Thymus (tissue), 11 donors: ENCODE data around the gene IGF1R. TPM values are rescaled to one million over a fixed set of nuclear protein-coding genes. Genes with fewer than 3 reads are reported as not detected.

ENCODE experiments used
- DNase-seq, 9 donors: peaks; one replicate each; pipeline ENCODE4 v3.0.0-alpha.2; 2013; ENCODE audit warnings: low spot score in 9 of 9, low read depth in 6 of 9, missing footprints in 1 of 9
- H3K27ac ChIP-seq, 2 donors: one replicate each; pipeline ENCODE4 v1.5.1; 2013; ENCODE audit warnings: control low read depth in 1 of 2, low read depth in 1 of 2, low read length in 1 of 2, mild to moderate bottlenecking in 1 of 2, moderate library complexity in 1 of 2
- H3K27me3 ChIP-seq, 2 donors: one replicate each; pipeline ENCODE4 v1.5.1; 2013; ENCODE audit warnings: low read length in 1 of 2; ENCODE audit not compliant: control insufficient read depth in 2 of 2, insufficient read depth in 1 of 2
- H3K36me3 ChIP-seq, 2 donors: one replicate each; pipeline ENCODE4 v1.5.1; 2013; ENCODE audit warnings: low read length in 1 of 2, mild to moderate bottlenecking in 1 of 2, moderate library complexity in 1 of 2; ENCODE audit not compliant: control insufficient read depth in 2 of 2, insufficient read depth in 2 of 2
- H3K4me1 ChIP-seq, 2 donors: one replicate each; pipeline ENCODE4 v1.5.1; 2013; ENCODE audit warnings: low read length in 2 of 2; ENCODE audit not compliant: control insufficient read depth in 2 of 2, insufficient read depth in 2 of 2
- H3K4me3 ChIP-seq, 2 donors: one replicate each; pipeline ENCODE4 v1.5.1; 2013; ENCODE audit warnings: low read length in 2 of 2, control low read depth in 1 of 2, mild to moderate bottlenecking in 1 of 2
- H3K9me3 ChIP-seq, 2 donors: one replicate each; pipeline ENCODE4 v1.5.1; 2013; ENCODE audit warnings: low read length in 1 of 2, mild to moderate bottlenecking in 1 of 2; ENCODE audit not compliant: control insufficient read depth in 2 of 2, insufficient read depth in 1 of 2
- WGBS: extraction: QIAGEN DNeasy Blood & Tissue Kit; methylation state at CpG from one replicate; pipeline ENCODE4 v1.1.7; 2013; 5-methylcytosine and 5-hydroxymethylcytosine counted together
- polyA plus RNA-seq: library from polyadenylated mRNA; stranded (reverse); fragments of 200-250 nt; gene quantifications from one replicate; pipeline ENCODE4 v1.2.3, GENCODE V29; 2013
- total RNA-seq: library from RNA; stranded (reverse); fragments of 120-200 nt; gene quantifications from one replicate; pipeline ENCODE4 v1.2.4, GENCODE V29; 2013
- donor health status: healthy.

Gene IGF1R
- total and polyA plus RNA-seq, 2 donors: 10.0 to 11.0 TPM

DNA sequence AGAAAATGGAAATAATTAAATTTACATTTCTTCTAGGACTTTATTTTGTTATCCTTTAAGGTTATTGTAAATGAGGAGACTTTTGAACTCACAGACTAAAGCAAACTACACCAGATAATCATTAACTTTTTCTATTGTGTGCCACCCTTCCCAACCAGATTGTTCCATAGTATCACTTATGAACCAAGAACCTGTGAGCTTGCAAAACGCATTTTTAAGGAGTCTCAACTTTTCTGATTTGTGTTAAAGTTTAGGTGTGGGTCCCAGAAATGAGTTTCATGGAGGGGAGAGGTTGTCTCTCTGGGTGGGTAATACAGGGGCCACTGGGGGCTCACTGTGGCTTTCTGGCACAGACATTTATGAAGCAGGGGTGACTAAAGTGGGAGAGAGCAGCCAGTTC, 75.7 kb downstream of the IGF1R start:
- Histone ChIP-seq H3K27ac (no peak overlapping the region), H3K9me3 (no peaks in the 10 kb centered on the region), H3K4me3 (no peak overlapping the region), H3K27me3 (no peaks in the 10 kb centered on the region), H3K36me3 (no peaks in the 10 kb centered on the region), H3K4me1 (peaks cover 24 to 48% of the 10 kb centered on the region in 2 donors)
- WGBS: 100% methylated on average over 1 of the region's 1 CpG
- no peak for DNase-seq

DNA sequence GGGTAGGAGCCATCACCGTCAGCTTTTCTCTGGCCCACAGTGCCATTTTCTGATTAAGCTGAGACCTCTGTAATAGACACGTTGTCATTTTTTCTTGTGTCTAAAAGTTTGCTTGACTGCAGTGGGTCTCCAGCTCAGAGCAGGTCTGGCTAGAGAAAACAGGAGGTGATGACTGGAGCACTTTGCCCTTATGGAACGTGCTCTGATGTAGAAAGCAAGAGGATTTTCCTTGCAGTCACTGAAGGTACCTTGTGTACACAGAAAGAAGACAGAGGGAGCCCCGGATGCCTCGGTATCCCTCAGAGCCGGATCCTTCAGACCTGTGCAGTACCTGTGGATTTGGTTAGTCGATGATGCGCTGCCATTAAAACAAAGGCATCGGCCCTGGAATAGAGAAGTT, 76.2 kb downstream of the IGF1R start:
- Histone ChIP-seq H3K36me3 (no peaks in the 10 kb centered on the region), H3K27ac (no peak overlapping the region), H3K4me1 (peaks cover 24 to 49% of the 10 kb centered on the region in 2 donors)

DNA sequence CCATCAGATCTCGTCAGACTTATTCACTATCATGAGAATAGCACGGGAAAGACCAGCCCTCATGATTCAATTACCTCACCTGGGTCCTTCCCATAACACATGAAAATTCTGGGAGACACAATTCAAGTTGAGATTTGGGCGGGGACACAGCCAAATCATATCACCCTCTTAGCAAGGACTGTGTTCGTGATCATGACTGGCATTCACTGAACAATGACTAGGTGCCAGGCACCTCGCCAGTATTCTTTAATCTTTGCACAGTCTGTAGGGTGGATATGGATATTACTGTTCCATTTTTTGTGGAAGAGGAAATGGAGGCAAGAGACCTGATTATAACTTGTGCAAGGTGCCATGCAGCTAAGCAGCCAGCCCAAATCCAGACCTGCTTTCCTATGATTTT, 77.5 kb downstream of the IGF1R start:
- Histone ChIP-seq H3K27ac (no peak overlapping the region), H3K9me3 (no peaks in the 10 kb centered on the region), H3K36me3 (no peaks in the 10 kb centered on the region), H3K27me3 (no peaks in the 10 kb centered on the region), H3K4me1 (peaks cover 22 to 43% of the 10 kb centered on the region in 2 donors), H3K4me3 (no peak overlapping the region)
- 99% methylated on average over 5 of the region's 5 CpGs for WGBS
- DNase-seq: no peak

More for the DNA sequence above, 76.2 kb downstream of the IGF1R start:
- 98% methylated on average over 9 of the region's 9 CpGs for WGBS
- Histone ChIP-seq H3K9me3 (no peaks in the 10 kb centered on the region), H3K27me3 (no peaks in the 10 kb centered on the region), H3K4me3 (no peak overlapping the region)
- DNase-seq: no peak

DNA sequence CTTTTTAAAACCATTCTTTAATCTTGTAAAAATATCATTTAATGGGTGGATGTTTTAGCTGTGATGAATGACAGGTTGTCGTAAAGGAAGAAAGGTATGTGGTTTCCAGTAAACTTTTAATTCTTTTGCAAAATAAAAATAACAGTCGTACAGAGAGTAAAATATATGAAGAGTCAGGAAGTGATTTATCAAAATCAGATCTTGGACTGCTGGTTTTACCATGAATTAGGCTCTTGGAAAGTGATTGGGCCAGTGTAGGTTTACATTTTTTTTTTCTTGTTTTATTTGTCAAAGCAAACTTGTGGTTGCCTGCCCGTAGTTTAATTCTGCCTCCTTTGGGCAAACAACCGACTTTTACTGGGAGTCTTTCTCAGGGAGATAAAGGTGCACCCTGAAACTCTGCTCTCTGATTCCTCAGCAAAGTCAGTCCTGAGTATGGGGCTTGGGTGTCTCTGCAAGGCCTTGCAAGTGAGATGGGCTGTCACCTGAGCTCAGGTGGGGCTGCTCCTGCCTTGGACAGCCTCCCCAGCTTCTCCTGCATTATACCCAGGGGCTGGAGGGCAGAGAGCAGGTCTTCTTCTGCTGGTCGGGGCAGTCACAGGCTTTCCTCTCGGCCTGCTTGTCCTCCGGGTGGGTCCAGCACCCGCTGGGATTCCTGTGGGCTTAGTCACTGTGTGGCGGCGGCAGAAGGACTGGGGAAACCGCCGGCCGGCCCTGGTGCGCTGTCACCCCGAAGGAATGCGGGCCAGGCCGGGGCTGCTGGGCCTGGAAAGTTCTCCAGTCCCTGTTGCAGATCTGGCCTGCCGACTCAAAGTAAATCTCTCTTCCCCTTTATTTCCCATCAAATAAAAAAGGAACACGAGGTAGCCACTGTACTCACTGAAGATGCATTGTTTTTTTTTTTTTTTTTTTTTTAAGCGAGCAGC, 79.0 kb downstream of the IGF1R start:
- Histone ChIP-seq H3K9me3 (no peaks in the 10 kb centered on the region), H3K4me1 (peaks cover 21 to 39% of the 10 kb centered on the region in 2 donors), H3K4me3 (no peak overlapping the region), H3K36me3 (no peaks in the 10 kb centered on the region), H3K27ac (peak overlapping the region in 1 of 2 donors; percentile 72), H3K27me3 (no peaks in the 10 kb centered on the region)
- WGBS: 75% methylated on average over 20 of the region's 20 CpGs
- no peak for DNase-seq

DNA sequence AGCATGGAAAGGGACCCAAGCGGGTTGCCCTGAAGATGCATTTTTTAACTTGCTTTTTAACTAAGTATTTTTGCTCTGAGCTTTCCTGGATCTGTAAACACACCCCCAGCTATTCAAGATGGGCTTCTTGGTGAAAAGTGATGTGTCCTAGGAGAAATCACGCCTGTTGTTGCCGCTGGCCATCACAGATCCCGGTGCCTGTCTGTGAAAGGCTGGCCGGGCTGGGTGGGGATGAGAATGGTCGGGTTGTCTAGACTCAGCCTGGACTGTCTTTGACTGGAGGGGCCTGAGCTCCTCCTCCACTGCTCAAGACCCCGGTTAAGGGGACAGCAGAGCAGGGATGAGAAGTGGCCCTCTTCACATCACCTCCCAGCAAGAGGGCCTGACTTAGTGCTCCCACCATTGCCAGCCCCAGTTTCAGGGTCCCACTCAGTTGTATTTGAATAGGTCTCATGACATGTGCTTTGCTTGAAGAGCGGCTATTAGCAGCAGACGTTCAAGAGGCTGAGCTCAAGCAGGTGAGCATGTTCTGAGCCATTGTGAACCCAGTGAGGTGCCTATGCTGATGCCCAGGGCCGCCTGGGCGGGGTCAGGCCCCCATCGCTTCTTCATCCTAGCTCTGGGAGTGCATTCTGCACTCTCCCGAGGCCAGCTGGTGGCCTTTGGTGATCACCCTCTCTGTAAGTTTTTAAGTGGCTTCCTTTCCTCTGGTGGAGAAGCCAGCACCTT, 79.9 kb downstream of the IGF1R start:
- Histone ChIP-seq H3K36me3 (no peaks in the 10 kb centered on the region), H3K9me3 (no peaks in the 10 kb centered on the region), H3K27ac (peak overlapping the region in 1 of 2 donors; percentile 14), H3K4me1 (peaks cover 16 to 40% of the 10 kb centered on the region in 2 donors), H3K27me3 (no peaks in the 10 kb centered on the region), H3K4me3 (no peak overlapping the region)
- WGBS: 94% methylated on average over 13 of the region's 13 CpGs
- no peak for DNase-seq

DNA sequence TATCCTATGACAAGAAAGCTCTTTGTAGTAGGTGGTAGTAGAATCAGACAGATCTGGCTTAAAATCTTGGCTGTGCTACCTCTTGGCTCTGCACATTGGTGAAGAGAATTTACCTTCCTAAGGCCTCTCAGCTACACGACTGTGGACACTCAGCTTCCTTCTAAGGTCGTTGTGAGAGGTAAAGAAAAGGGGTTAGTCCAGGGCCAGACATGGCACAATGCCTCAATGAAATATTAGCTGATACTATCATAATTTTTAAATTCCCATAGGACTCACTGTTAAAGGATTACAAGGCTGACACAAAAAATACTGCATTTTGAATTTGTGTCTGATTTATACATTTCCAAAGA, 80.4 kb downstream of the IGF1R start:
- DNase-seq: no peak
- H3K27me3 ChIP-seq: no peaks in the 10 kb centered on the region
- peaks cover 16 to 40% of the 10 kb centered on the region in 2 donors for H3K4me1 ChIP-seq
- WGBS: 63% methylated on average over 2 of the region's 2 CpGs
- H3K4me3 ChIP-seq: no peak overlapping the region
- H3K36me3 ChIP-seq: no peaks in the 10 kb centered on the region
- H3K9me3 ChIP-seq: no peaks in the 10 kb centered on the region
- H3K27ac ChIP-seq: peak overlapping the region in 1 of 2 donors; percentile 14

DNA sequence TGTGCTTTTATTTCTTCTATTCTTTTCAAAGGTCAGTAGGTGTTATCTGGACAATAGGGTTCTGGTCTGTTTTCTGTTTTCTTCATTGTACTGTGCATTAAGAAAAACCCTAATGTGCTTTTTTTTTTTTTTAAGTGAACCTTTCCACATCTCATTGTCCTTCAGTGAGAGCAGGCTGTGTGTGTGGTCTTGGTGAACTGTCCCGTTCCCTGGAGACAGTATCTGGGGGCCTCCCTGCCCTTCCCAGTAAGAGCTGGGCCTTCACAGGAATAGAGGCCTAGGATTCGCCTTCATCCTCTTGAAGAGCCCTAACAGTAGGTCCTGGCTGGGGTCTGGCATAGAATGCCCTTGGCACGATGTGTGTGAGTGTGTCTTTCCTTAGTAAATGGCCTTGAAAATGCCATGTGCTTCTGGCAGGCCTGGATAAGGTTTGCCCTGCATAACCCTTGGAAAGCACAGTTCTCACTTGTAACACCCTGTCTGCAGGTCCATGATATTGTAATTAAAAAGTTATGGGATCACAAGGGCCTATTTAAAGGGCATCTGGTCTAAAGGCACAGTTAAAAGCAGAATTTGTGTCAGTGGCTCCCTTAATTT, 81.2 kb downstream of the IGF1R start:
- WGBS: over 99% methylated on average over 3 of the region's 3 CpGs
- no peak for DNase-seq
- Histone ChIP-seq H3K4me1 (peaks cover 18 to 43% of the 10 kb centered on the region in 2 donors), H3K4me3 (no peak overlapping the region), H3K27me3 (no peaks in the 10 kb centered on the region), H3K9me3 (no peaks in the 10 kb centered on the region), H3K27ac (no peak overlapping the region), H3K36me3 (no peaks in the 10 kb centered on the region)

DNA sequence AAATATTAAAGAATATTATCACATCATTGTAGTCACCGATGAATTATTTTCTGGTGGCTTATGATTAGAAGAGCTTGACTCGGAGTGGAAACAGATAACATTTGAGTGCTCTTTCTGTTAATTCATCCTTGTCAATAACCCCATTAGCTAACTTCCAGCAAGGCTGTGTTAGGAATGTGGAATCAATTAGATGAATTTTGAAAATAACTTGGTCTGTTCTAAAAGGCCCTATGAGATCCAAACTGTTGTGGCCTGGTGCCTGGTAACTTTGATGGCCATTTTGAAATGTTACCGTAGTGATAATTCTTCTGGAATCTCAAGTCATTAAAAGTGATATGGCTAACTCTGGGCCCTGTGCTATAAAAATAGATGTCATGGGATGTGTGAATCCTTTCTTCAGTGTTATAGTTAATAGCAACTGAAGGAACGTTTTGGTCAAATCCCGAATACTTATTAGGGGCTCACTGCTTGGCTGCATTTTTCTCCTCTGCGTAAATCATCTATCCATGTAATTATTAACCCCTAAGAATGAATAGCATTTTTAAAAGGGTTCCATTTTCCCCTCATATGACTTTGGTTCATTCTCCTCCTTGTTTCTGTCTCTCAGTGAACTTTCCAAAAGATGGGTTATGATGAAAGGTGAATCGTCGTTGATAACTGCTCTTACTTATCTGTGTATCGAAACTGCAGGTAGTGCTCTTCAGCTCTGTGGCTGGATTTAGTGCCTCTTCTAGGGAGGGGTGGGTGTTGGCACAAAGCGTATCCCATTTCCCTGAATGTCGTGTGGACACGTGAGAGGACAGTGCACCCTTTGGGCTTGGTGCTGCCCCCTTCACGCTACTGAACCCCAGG, 82.7 kb downstream of the IGF1R start:
- WGBS: 95% methylated on average over 13 of the region's 13 CpGs
- Histone ChIP-seq H3K4me3 (no peak overlapping the region), H3K36me3 (no peaks in the 10 kb centered on the region), H3K27me3 (no peaks in the 10 kb centered on the region), H3K27ac (peak overlapping the region in 1 of 2 donors; percentile 2), H3K4me1 (peaks cover 22 to 55% of the 10 kb centered on the region in 2 donors), H3K9me3 (no peaks in the 10 kb centered on the region)
- DNase-seq: no peak
